OCI-LY3 (cell line): ENCODE data around the gene ADAMTS16.

Experiments used
- CTCF ChIP-seq: fragments of 200-600, 300-600 bp; sonication (generic); IDR thresholded peaks from 2 replicates; pipeline ENCODE4 v1.5.1; 2014; ENCODE audit warnings: antibody characterized with exemption, low read length, low read depth
- EZH2phosphoT487 ChIP-seq: fragments of 200-600 bp; shearing (Covaris generic); IDR thresholded peaks from 2 replicates; pipeline ENCODE4 v1.6.1; 2018; ENCODE audit warnings: antibody characterized with exemption, mixed run types, low read depth

GRCh38 chr5:5294429-5294828 lies 154.3 kb downstream of the ADAMTS16 start:
- TF ChIP-seq CTCF (no peak), EZH2phosphoT487 (no peak)
